ENCODE results near the gene PCYT1A.

PCYT1A gene

DNA sequence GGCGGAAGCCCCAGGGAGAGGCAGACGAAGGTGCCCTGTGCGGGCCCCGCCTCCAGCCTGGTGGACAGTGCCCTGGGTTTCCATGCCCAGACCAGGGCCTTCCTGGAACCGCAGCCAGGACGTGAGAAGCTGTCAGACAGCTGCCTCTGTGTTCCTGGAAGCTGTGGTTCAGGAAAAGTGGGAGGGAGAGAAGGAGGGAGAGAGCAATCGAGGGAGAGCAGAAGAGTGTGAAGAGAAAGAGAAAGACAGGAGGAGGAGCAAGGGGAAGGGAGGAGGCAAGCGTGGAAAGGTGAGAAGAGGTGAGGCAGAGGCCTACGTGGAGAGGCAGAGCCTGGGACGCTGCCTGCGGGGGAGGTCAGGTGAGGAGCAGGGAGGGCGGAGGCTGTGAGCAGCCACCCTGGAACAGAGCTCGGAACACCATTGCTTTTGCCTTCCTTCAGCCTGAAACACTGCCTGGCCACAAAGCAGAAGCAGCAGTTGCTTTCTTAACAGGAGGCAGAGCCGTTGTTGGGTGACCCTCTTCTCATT, 94.9 kb downstream of the PCYT1A start:
- no peak for TF ChIP-seq EZH2phosphoT487 (conservative IDR thresholded peaks at IDR 0.05; ENCODE audit: low read length)
- TF ChIP-seq, protein P1, sequence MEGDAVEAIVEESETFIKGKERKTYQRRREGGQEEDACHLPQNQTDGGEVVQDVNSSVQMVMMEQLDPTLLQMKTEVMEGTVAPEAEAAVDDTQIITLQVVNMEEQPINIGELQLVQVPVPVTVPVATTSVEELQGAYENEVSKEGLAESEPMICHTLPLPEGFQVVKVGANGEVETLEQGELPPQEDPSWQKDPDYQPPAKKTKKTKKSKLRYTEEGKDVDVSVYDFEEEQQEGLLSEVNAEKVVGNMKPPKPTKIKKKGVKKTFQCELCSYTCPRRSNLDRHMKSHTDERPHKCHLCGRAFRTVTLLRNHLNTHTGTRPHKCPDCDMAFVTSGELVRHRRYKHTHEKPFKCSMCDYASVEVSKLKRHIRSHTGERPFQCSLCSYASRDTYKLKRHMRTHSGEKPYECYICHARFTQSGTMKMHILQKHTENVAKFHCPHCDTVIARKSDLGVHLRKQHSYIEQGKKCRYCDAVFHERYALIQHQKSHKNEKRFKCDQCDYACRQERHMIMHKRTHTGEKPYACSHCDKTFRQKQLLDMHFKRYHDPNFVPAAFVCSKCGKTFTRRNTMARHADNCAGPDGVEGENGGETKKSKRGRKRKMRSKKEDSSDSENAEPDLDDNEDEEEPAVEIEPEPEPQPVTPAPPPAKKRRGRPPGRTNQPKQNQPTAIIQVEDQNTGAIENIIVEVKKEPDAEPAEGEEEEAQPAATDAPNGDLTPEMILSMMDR (IDR thresholded peaks at IDR 0.05; ENCODE audit: insufficient read depth, low read length, poor library complexity, severe bottlenecking): no peak
- Histone ChIP-seq H3K9ac (ENCODE audit: low read length) (no peak overlapping the region), H3K9me3 (ENCODE audit: insufficient read depth, low read length) (no peaks in the 10 kb centered on the region), H3K27ac (ENCODE audit: low read depth, low read length) (no peak overlapping the region), H3K79me2 (ENCODE audit: insufficient read depth, low read length) (no peaks in the 10 kb centered on the region), H3K27me3 (ENCODE audit: low read length) (no peaks in the 10 kb centered on the region), H2AFZ (ENCODE audit: low read depth, low read length, severe bottlenecking) (no peak overlapping the region), H3K36me3 (ENCODE audit: low read length) (no peaks in the 10 kb centered on the region), H3K9me2 (replicated peaks; ENCODE audit: insufficient read depth, low read length) (no peaks in the 10 kb centered on the region), H3K4me3 (ENCODE audit: insufficient read depth, low read length, poor library complexity, severe bottlenecking) (no peak overlapping the region), H3F3A (ENCODE audit: insufficient read depth) (no peaks in the 10 kb centered on the region), H4K20me1 (ENCODE audit: low read depth, low read length) (no peaks in the 10 kb centered on the region), H3K4me2 (ENCODE audit: low read depth, low read length, poor library complexity, severe bottlenecking) (no peak overlapping the region)

DNA sequence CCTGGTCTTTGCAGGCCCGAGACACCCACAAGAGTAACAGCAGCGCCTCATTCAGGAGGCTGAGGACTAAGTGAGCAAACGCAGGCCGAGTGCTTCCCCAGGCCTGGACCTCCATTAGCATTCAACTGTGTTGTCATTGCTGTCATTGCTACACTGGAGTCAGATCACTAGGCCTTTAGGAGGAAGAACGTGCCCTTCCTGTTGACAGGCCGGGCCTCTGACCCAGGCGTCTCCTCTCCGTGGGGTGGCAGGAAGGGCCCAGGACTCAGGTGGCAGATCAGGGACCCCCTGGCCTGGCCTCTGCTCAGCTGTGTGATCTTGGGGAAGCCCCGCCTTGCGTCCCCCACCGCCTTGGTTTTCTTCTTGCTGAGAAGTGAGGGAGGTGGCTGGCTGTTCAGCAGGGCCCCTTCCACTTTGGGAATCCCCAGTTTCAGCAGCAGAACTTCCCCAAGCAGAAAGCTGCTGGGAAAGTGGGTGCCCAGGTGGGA, 95.4 kb downstream of the PCYT1A start:
- H3K9me3 ChIP-seq (ENCODE audit: insufficient read depth, low read length): no peaks in the 10 kb centered on the region
- no peak overlapping the region for H3K4me3 ChIP-seq (ENCODE audit: insufficient read depth, low read length, poor library complexity, severe bottlenecking)
- H3K79me2 ChIP-seq (ENCODE audit: insufficient read depth, low read length): no peaks in the 10 kb centered on the region
- no peak overlapping the region for H3K4me2 ChIP-seq (ENCODE audit: low read depth, low read length, poor library complexity, severe bottlenecking)
- H3K36me3 ChIP-seq (ENCODE audit: low read length): no peaks in the 10 kb centered on the region
- no peak overlapping the region for H3K27ac ChIP-seq (ENCODE audit: low read depth, low read length)
- H3F3A ChIP-seq (ENCODE audit: insufficient read depth): no peaks in the 10 kb centered on the region
- no peak overlapping the region for H3K9ac ChIP-seq (ENCODE audit: low read length)
- TF ChIP-seq EZH2phosphoT487 (conservative IDR thresholded peaks at IDR 0.05; ENCODE audit: low read length): no peak
- TF ChIP-seq, protein P1 (IDR thresholded peaks at IDR 0.05; ENCODE audit: insufficient read depth, low read length, poor library complexity, severe bottlenecking): no peak
- H2AFZ ChIP-seq (ENCODE audit: low read depth, low read length, severe bottlenecking): no peak overlapping the region
- no peaks in the 10 kb centered on the region for H3K27me3 ChIP-seq (ENCODE audit: low read length)
- H4K20me1 ChIP-seq (ENCODE audit: low read depth, low read length): no peaks in the 10 kb centered on the region
- H3K9me2 ChIP-seq (replicated peaks; ENCODE audit: insufficient read depth, low read length): no peaks in the 10 kb centered on the region

DNA sequence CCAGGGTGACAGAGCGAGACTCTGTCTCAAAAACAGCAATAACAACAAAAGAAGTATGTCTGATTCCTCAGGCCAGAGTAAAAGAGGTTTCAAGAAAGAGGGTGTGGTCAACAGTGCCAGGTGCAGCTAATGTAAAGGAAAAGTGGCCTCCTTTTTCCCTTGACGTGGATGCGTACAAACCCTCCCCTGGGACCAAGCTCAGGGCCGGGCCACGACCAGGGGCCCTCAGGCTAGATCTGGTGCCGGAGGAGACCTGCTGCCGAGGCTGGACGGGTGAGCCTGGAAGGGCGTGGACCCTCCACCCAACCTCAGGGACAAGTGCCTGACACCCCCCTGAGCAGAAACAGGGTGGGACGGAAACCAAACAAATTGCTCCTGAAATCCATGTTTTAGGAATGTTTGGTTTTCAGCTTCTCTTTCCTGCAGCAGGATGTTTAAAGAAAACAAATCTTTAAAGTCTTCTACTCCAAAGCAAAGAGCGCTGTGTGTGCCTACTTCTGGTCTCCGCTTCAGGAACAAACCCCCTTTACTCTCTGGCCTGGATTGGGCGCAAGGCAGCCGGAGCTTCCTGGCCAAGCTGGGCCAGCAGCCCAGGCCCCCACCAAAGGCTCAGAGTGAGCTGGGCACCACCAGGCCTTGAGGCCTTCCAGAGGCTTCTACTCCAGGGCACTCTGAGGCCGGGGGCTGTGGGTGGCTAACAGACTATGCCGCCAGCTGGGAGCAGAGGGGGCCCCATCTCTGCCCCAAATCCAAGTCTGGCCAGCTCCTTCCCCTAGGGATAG, 97.8 kb downstream of the PCYT1A start:
- H3K9me3 ChIP-seq (ENCODE audit: insufficient read depth, low read length): no peaks in the 10 kb centered on the region
- H3K9ac ChIP-seq (ENCODE audit: low read length): no peak overlapping the region
- no peak overlapping the region for H3K4me3 ChIP-seq (ENCODE audit: insufficient read depth, low read length, poor library complexity, severe bottlenecking)
- H3K36me3 ChIP-seq (ENCODE audit: low read length): no peaks in the 10 kb centered on the region
- no peak overlapping the region for H3K4me2 ChIP-seq (ENCODE audit: low read depth, low read length, poor library complexity, severe bottlenecking)
- H4K20me1 ChIP-seq (ENCODE audit: low read depth, low read length): no peaks in the 10 kb centered on the region
- H3K9me2 ChIP-seq (replicated peaks; ENCODE audit: insufficient read depth, low read length): no peaks in the 10 kb centered on the region
- TF ChIP-seq, protein P1 (IDR thresholded peaks at IDR 0.05; ENCODE audit: insufficient read depth, low read length, poor library complexity, severe bottlenecking): no peak
- TF ChIP-seq EZH2phosphoT487 (conservative IDR thresholded peaks at IDR 0.05; ENCODE audit: low read length): no peak
- no peak overlapping the region for H3K27ac ChIP-seq (ENCODE audit: low read depth, low read length)
- no peak overlapping the region for H2AFZ ChIP-seq (ENCODE audit: low read depth, low read length, severe bottlenecking)
- H3K79me2 ChIP-seq (ENCODE audit: insufficient read depth, low read length): no peaks in the 10 kb centered on the region
- H3K27me3 ChIP-seq (ENCODE audit: low read length): no peaks in the 10 kb centered on the region
- H3F3A ChIP-seq (ENCODE audit: insufficient read depth): no peaks in the 10 kb centered on the region
